KMS-11 (cell line): ENCODE measurements around the gene CFAP65.

Experiments
- H2AFZ ChIP-seq: fragments of 200-600 bp; sonication (generic); 2 replicates; pipeline ENCODE4 v1.6.1; 2016; ENCODE audit warnings: antibody characterized with exemption, mixed run types, low read depth
- H3K27ac ChIP-seq: fragments of 200-600 bp; sonication (generic); 2 replicates; pipeline ENCODE4 v1.6.1; 2016; ENCODE audit warnings: mild to moderate bottlenecking, mixed run types
- H3K27me3 ChIP-seq: fragments of 200-600 bp; sonication (generic); 2 replicates; pipeline ENCODE4 v1.6.1; 2017; ENCODE audit warnings: mild to moderate bottlenecking, low read depth, mixed run types, moderate library complexity; ENCODE audit not compliant: insufficient read depth
- H3K36me3 ChIP-seq: fragments of 200-600 bp; sonication (generic); 2 replicates; pipeline ENCODE4 v1.6.1; 2017; ENCODE audit warnings: mild to moderate bottlenecking, mixed run types; ENCODE audit not compliant: insufficient read depth
- H3K4me1 ChIP-seq: fragments of 200-600 bp; sonication (generic); 2 replicates; pipeline ENCODE4 v1.6.1; 2016; ENCODE audit warnings: mild to moderate bottlenecking, low read depth, mixed run types; ENCODE audit not compliant: poor library complexity, severe bottlenecking
- H3K4me2 ChIP-seq: fragments of 200-600 bp; sonication (generic); 2 replicates; pipeline ENCODE4 v1.7.0; 2016; ENCODE audit warnings: mild to moderate bottlenecking, mixed run types
- H3K4me3 ChIP-seq: fragments of 200-600 bp; sonication (generic); IDR thresholded peaks from 2 replicates; pipeline ENCODE4 v1.6.1; 2017; ENCODE audit warnings: low read depth, low read length, mixed read lengths; ENCODE audit not compliant: insufficient read depth
- H3K79me2 ChIP-seq: fragments of 200-600 bp; sonication (generic); 2 replicates; pipeline ENCODE4 v1.6.1; 2016; ENCODE audit warnings: low read depth, mixed run types; ENCODE audit not compliant: insufficient read depth
- H3K9ac ChIP-seq: fragments of 200-600 bp; sonication (generic); 2 replicates; pipeline ENCODE4 v1.6.1; 2016; ENCODE audit warnings: mild to moderate bottlenecking, mixed run types
- H4K20me1 ChIP-seq: fragments of 200-600 bp; sonication (generic); 2 replicates; pipeline ENCODE4 v1.6.1; 2016; ENCODE audit warnings: mild to moderate bottlenecking, mixed run types; ENCODE audit not compliant: insufficient read depth
- TF ChIP-seq, protein P1 (sequence below): fragments of 200-600 bp; sonication (generic); conservative IDR thresholded peaks from 2 replicates; pipeline ENCODE4 v1.6.1; 2017; ENCODE audit warnings: low read depth, mild to moderate bottlenecking, antibody characterized with exemption, low read length, moderate library complexity, mixed read lengths

Gene CFAP65

DNA sequence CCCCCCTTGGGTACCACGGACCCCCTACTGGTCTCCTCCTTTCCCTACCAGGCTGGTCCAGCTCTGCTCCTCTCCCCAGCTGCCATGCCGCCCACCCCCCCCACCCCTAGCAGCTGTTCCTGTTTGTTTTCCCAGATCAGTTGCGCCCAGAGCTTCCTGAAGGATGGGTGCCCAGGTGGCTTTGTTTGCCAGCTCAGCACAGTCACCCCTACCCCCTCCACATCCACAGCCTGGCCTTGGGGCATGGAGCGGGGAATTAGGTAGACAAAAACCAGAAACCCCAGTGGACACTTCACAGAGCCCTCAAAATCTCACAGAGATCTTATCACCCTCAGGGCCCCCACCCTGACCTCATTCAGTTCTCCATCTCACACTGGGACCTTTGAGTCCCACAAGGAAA is 44.4 kb downstream of the CFAP65 start:
- Histone ChIP-seq H3K9ac (no peak overlapping the region), H3K79me2 (no peaks in the 10 kb centered on the region), H3K36me3 (no peaks in the 10 kb centered on the region), H2AFZ (no peak overlapping the region), H3K27ac (no peak overlapping the region), H3K4me1 (peaks cover 7% of the 10 kb centered on the region), H3K4me2 (no peak overlapping the region), H3K4me3 (no peak overlapping the region), H3K27me3 (peaks cover 24% of the 10 kb centered on the region), H4K20me1 (no peaks in the 10 kb centered on the region)
- TF ChIP-seq, protein P1, sequence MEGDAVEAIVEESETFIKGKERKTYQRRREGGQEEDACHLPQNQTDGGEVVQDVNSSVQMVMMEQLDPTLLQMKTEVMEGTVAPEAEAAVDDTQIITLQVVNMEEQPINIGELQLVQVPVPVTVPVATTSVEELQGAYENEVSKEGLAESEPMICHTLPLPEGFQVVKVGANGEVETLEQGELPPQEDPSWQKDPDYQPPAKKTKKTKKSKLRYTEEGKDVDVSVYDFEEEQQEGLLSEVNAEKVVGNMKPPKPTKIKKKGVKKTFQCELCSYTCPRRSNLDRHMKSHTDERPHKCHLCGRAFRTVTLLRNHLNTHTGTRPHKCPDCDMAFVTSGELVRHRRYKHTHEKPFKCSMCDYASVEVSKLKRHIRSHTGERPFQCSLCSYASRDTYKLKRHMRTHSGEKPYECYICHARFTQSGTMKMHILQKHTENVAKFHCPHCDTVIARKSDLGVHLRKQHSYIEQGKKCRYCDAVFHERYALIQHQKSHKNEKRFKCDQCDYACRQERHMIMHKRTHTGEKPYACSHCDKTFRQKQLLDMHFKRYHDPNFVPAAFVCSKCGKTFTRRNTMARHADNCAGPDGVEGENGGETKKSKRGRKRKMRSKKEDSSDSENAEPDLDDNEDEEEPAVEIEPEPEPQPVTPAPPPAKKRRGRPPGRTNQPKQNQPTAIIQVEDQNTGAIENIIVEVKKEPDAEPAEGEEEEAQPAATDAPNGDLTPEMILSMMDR, result no peak

DNA sequence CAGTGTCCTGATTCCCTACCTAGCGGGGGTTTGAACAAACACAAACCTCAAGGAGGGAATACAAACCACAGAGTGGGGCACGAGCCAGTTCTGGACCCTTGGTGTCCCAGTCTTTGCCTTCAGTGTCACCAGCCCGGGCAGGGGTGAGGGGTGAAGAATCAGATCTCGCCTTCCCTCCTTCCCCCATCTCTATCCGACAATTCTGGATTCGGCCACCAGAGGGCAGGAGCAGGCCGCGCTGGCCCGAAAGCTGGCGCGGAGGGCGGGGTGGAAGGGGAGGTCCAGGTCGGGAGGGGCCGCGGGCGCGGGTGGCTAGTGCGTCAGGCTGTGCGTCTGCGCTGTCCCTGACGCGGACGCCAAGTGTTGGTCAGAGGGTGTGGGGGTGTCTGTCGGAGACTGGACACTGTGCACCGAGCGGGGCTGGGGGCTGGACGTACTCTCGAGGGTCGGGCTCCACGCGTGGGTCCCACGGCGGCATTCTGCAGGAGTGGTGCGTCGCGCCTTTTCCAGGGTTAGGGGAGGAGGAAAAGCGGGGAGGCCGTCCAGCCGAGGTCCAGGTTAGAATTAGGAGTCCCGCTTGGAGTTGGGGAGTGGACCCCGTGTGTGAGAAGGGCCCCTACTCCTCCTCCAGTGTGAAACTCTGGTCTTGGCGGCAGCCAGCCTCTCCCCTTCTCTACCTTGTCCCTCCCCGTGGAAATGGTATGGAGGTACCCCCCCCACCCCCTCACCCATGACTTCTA is 45.2 kb downstream of the CFAP65 start:
- no peak overlapping the region for H3K27ac ChIP-seq
- peak overlapping the region; percentile 34 for H3K4me3 ChIP-seq
- peak overlapping the region; percentile 46; the same call in 1 of the 2 replicates for H3K4me2 ChIP-seq
- H4K20me1 ChIP-seq, result no peaks in the 10 kb centered on the region
- no peaks in the 10 kb centered on the region for H3K36me3 ChIP-seq
- H2AFZ ChIP-seq, result peak overlapping the region; percentile 75; the same call in 1 of the 2 replicates
- H3K27me3 ChIP-seq, result peaks cover 28% of the 10 kb centered on the region; the same call in 1 of the 2 replicates
- H3K9ac ChIP-seq, result no peak overlapping the region
- peaks cover 7% of the 10 kb centered on the region for H3K4me1 ChIP-seq
- H3K79me2 ChIP-seq, result no peaks in the 10 kb centered on the region
- TF ChIP-seq, protein P1, result peak; percentile 92

GRCh38 chr2:218995561-218995960 is 45.8 kb downstream of the CFAP65 start:
- Histone ChIP-seq H3K9ac (no peak overlapping the region), H3K27ac (no peak overlapping the region), H3K27me3 (peaks cover 25% of the 10 kb centered on the region; the same call in 1 of the 2 replicates), H3K36me3 (no peaks in the 10 kb centered on the region), H4K20me1 (no peaks in the 10 kb centered on the region), H3K79me2 (no peaks in the 10 kb centered on the region), H2AFZ (no peak overlapping the region), H3K4me2 (no peak overlapping the region; the same call in 1 of the 2 replicates), H3K4me3 (peak overlapping the region; percentile 34), H3K4me1 (peaks cover 7% of the 10 kb centered on the region)
- TF ChIP-seq, protein P1, result no peak

DNA sequence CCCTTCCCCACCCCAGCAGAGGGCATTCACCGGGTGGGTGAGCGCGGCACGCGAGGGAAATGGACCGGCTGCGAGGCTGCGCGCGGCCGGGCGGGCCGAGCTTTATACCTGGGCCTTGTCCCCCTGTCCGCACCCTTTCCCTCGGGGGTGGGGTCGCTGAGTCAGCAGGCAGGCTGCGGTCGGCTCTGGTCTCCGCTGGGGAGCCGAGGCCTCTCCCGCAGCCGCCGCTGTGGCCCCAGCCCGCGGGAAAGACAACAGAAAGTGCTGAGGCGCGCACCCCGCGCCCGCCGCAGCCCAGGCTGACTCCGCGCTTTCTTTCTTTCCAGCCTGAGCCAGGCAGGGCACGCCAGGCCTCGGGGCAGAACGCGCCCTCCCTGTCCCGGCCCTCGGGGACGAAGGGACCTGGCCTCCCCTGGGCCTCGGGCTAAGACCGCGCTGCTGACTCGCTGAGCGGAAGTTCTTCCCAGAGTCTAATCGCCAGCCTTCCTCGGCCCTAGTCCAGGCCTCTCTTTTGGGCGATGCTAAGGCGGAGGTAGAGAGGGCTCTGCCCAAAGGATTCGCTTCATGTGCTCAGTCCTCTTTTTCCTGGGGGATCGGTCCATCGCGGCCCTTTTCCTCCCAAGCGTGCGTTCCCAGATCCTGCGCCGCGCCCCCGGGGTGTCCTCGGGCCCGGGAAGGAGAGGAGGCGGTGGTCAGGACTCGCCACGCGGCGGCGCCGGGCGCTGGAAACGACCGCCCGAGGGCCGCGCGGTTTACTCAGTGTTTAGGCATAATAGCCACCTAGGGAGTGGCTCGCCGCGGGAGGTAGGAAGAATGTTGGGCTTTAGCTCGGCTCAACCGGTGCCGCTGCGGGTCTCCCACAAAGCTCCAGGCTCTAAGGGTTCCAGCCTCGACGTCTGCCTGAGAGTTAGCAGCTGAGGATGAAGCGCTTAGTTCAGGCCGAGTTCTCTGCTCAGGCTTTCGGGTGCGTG is 47.7 kb downstream of the CFAP65 start, which contains the start of gene CRYBA2:
Gene CRYBA2 (minus strand): TSS at position 78 of the 971 bp plus-strand sequence. CDS start 246 bp downstream, outside the sequence.
- Histone ChIP-seq H3K27ac (no peak within 1 kb of the TSS), H3K27me3 (peaks cover 23% of the 10 kb centered on the region; the same call in 1 of the 2 replicates), H3K9ac (no peak within 1 kb of the TSS; the same call in 1 of the 2 replicates), H3K4me1 (peaks cover 7% of the 10 kb centered on the region), H3K79me2 (no peaks in the 10 kb centered on the region), H4K20me1 (no peaks in the 10 kb centered on the region), H3K36me3 (no peaks in the 10 kb centered on the region), H3K4me2 (peak within 1 kb of the TSS; percentile 40), H3K4me3 (no peak within 1 kb of the TSS), H2AFZ (peak within 1 kb of the TSS; percentile 61)
- TF ChIP-seq, protein P1, result no peak
